Inferior parietal cortex (tissue), 1 donor: ENCODE measurements around the gene KDM2B.
A peak's percentile ranks its signal among the peaks of the same experiment; 100 is the strongest.

Experiments used
- DNase-seq: peaks from one replicate; pipeline ENCODE4 v3.0.0-alpha.2; 2016; ENCODE audit errors: extremely low spot score

The KDM2B gene

GRCh38 chr12:121430833-121431415 is 149.9 kb downstream of the KDM2B start:
- DNase-seq, result no peak

GRCh38 chr12:121428883-121429282 is 151.9 kb downstream of the KDM2B start:
- DNase-seq, result no peak

GRCh38 chr12:121427556-121428050 is 153.2 kb downstream of the KDM2B start:
- no peak for DNase-seq

- DNase-seq, result no peak
These were observed 156.2 kb downstream of the KDM2B start for GRCh38 chr12:121424624-121424975.

GRCh38 chr12:121423682-121424623 is 156.9 kb downstream of the KDM2B start:
- DNase-seq, result no peak

- DNase-seq, result no peak
These were observed 157.6 kb downstream of the KDM2B start for GRCh38 chr12:121423253-121423652.

DNA sequence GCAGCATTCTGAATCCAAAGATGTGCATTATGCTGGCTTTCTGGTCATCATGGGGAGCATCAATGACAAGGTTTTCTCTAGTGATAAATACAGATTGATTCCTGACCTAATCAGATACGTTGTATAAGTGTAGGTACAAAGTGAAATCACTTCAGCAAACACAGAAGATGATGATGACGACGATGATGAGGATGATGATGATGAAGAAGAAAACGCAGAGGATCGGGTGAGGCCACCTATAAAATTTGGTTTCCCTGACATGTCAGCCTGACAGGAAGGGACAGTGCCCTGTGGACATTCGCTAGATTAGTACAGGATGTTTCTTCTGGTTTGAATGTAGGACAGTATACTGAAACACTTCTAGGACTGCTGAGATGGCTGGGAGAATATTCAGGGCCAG is 160.7 kb downstream of the KDM2B start:
- DNase-seq, result no peak

GRCh38 chr12:121417847-121418246 is 163.0 kb downstream of the KDM2B start:
- DNase-seq, result no peak

- no peak for DNase-seq
These were observed 166.9 kb downstream of the KDM2B start for GRCh38 chr12:121413917-121414316.

- DNase-seq, result no peak
These were observed 175.6 kb downstream of the KDM2B start for GRCh38 chr12:121405211-121405610.

GRCh38 chr12:121404734-121405133 is 176.1 kb downstream of the KDM2B start:
- DNase-seq, result no peak

DNA sequence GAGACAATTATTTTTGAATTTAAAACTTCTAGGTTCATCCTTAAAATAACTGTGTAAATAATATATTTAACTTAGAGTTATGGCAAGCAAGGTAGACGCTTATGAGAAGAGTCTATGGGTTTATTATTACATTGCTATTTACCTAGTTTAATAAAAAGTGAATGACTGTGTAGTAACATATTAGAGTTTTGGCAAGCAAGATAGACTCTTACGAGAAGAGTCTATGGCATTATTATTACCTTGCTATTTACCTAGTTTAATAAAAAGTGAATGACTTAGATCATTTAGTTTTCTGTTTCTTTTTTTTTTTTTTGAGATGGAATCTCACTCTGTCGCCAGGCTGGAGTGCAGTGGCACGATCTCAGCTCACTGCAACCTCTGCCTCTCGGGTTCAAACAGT is 177.1 kb downstream of the KDM2B start:
- no peak for DNase-seq

DNA sequence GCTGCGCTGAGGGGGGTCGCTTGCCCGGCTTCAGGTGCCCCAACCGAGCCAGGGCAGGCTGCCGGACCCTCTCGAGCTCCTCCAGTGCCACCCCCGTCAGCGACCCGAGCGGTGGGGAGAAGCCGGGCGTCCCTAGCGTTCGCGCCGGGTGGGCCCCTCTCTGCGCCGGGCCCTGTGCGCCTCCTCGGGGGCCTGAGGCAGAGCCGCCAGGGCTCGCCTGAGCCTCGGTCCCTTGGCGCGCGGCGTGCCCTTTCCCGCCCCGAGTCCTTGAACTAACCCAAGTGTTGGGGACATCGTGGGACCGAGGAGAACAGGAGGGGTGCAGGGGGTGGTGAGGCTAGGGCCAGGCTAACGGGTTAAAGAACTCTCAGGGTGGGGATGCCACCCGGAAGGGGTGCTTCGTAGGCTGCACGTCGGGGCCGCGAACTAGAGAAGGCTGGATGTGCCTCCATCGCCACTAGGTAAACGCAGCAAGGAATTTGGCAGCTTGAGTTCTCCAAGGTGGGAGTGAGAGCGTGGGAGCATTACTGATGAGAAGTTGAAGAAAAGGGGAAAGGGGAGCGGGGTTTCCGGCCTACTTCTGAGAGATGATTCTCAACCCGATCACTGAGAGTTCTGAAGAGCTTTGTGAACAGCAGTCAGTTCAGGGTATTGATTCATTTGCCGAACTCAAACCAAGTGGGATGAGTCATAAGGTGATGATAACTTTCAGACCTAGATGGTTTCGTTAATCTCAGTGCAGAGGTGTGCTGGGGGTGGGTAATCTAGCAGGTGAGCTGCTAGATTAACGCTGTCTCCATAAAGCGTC is 180.3 kb downstream of the KDM2B start:
- no peak for DNase-seq

DNA sequence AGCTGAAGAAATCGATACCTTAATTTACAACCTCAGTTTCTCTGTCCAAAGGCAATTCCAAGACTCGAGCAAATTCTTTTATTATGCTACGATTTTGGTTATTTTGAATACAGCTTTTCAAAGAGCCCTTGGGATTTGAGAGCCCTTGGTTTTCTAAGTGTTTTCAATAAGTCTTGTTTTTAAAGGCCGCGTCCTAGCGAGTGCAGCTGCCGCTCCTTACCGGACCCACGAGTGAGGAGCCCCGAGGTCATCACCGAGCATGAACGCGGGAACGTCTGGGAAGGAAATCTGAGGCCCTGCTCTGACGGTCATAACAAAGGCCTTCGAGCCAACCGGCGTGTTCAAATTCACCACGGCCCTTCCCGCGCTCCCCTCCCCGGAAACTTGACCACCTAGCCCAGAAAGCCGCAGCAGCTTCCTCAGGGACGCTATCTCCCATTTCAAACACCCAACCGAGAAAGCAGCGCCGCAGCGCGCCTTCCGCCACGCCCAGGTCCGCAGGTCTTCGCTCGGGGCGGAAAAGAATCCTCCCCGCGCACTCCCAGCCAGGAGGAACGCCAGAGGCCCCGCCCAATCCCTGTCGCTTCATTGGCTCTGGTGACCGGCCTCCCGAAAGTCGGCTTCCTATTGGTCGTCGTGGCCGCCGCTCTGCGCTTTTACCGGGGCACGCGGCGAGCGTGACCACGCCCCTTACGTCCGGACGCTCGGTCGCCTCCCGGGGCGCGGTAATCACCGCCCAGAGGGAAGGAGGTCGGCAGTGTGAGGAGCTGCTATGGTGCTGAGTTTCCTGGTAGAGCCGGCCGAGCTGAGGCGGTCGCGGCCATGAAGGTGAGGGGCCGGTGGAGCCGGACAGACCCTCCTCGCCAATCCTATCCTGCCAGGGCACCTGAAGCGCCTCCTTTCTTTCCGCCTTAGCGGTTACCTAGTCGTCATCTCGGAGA is 181.2 kb downstream of the KDM2B start, which contains the start of gene RNF34:
Gene RNF34 (plus strand): TSS at position 728 of the 941 bp plus-strand sequence. CDS start 95 bp downstream, at position 823.
- peak; percentile 99 for DNase-seq

- no peak for DNase-seq
These were observed 182.5 kb downstream of the KDM2B start for GRCh38 chr12:121398355-121398754.

GRCh38 chr12:121397521-121397920 is 183.3 kb downstream of the KDM2B start:
- no peak for DNase-seq

DNA sequence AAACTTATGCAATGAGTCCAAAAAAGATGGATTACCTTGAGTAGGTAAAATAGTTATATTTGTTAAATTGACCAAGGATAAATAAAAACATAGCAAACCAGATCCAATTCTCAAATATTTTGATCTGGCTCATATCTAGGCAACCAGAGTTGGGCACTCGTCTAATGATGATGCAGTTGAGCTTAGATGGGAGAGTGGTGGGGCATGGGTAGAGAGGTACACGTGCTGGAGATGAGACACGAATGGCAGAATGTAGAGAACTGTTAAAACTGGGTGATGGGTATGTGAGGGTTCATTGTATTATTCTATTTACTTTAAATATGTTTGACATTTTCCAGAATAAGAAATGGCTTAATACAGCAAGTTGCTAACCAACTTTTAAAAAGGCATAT is 188.5 kb downstream of the KDM2B start:
- DNase-seq, result no peak

DNA sequence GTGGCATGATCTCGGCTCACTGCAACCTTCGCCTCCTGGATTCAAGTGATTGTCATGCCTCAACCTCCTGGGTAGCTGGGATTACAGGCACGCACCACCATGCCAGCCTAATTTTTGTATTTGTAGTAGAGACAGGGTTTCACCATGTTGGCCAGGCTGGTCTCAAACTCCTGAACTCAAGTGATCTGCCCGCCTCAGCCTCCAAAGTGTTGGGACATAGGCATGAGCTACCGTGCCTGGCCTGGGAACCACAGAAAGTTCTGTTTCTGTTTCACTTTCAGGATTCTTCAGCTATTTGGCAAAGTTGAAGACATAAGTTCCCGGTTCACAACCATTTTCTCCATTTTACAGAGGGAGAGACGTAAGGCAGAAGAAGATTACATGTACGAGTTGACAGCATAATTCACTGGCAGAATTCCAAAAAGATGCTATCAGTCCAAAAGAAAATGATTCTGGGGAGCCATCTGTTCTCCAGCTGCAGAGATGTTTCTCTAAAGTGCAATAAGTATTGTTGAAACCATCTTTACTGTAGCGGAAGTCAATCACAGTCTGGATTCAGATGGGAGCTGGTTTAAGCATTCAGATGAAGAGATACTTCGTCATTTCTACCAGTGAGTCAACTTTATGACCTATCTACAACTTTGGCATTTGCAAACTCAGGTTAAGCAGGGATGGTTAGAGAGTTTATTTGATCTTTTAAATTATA is 189.1 kb downstream of the KDM2B start:
- DNase-seq, result peak; percentile 13

DNA sequence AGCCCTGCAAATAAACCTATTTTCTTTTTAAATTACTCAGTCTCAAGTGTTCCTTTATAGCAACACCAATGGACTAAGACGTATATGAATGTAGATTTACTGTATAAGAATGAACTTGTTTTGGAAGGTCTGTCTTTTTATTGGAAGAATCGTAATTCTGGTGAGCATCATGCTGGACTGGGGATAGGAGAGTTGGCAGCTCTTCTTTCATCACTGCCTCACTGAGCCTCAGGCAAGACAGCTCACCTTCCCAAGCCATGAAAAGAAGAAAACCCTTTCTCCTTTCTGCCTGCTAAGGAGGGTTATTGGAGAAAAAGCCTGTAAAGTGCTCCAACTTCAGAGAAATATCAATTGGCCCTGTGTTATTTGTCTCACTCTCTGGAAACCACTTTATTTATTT is 190.0 kb downstream of the KDM2B start:
- DNase-seq, result no peak

DNA sequence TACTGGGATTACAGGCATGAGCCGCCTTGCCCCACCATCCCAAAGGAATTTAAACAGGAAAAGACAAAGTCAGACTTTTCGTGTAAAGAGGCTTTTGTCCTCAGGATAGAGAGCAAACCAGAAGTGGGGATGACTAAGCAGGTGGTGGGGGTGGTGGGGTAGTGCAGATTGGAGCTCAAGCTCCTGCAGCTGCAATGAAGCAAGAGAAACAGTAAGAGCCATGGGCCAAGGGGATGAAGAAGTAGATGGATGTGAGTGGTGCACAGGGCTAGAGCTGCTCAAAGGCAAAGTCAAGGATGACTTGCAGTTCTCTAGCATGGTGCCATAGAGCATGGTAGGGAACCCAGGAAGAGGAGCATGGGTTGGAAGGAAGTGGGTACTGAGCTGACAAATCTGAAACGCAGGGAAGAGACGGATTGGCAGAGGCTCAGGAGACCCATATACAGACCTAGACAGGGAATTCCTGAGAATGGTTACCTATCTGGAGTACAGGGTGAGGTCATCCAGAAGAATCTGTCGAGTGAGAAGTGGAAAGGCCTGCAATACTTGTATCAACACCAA is 192.3 kb downstream of the KDM2B start:
- no peak for DNase-seq
